HG02610 (cell line): ENCODE data around the gene CP.

Experiments used
- ATAC-seq: cut with Tn5 transposase; IDR thresholded peaks from one replicate; pipeline ENCODE4 v1.9.1; 2021; ENCODE audit warnings: mild to moderate bottlenecking, moderate library complexity; ENCODE audit not compliant: unreplicated experiment

Gene CP

GRCh38 chr3:149128821-149129220 is 92.8 kb downstream of the CP start:
- ATAC-seq = no peak

GRCh38 chr3:149122721-149123578 is 98.7 kb downstream of the CP start:
- no peak for ATAC-seq
